ENCODE results near the gene CYB561. TPM values are rescaled to one million over a fixed set of nuclear protein-coding genes. Genes with fewer than 3 reads are reported as not detected.

Gene CYB561
- total RNA-seq, 2 donors from 2014 or later: 76.9 to 170 TPM

- no peak overlapping the region for H3K27ac ChIP-seq
- H3K27me3 ChIP-seq (replicated peaks; ENCODE audit: insufficient read depth): no peaks in the 10 kb centered on the region
- H3K36me3 ChIP-seq: no peaks in the 10 kb centered on the region
- H3K4me3 ChIP-seq: no peak overlapping the region
- H3K4me1 ChIP-seq (replicated peaks): peaks cover 9% of the 10 kb centered on the region
- intact Hi-C loops (cut with DNase I): no loop called here
- no peak for DNase-seq (ENCODE audit: low spot score)
- 89% methylated on average over 15 of the region's 15 CpGs for WGBS
- no peak for TF ChIP-seq CTCF (IDR thresholded peaks at IDR 0.05)
- TF ChIP-seq POLR2A (IDR thresholded peaks at IDR 0.05): no peak
- TF ChIP-seq POLR2AphosphoS5 (IDR thresholded peaks at IDR 0.05): no peak
- H3K9me3 ChIP-seq: no peaks in the 10 kb centered on the region
Observed at GRCh38 chr17:63452046-63452961, 6.2 kb upstream of the CYB561 start.

GRCh38 chr17:63451150-63451549, 5.0 kb upstream of the CYB561 start:
- 93% methylated on average over 11 of the region's 11 CpGs for WGBS
- Histone ChIP-seq H3K27ac (no peak overlapping the region), H3K9me3 (no peaks in the 10 kb centered on the region), H3K4me3 (no peak overlapping the region), H3K36me3 (no peaks in the 10 kb centered on the region), H3K27me3 (replicated peaks; ENCODE audit: insufficient read depth) (no peaks in the 10 kb centered on the region), H3K4me1 (replicated peaks) (peaks cover 14% of the 10 kb centered on the region)
- TF ChIP-seq CTCF (IDR thresholded peaks at IDR 0.05): no peak
- intact Hi-C loops (cut with DNase I): no loop called here
- no peak for DNase-seq (ENCODE audit: low spot score)

- Histone ChIP-seq H3K4me3 (no peak overlapping the region), H3K4me1 (replicated peaks) (peaks cover 14% of the 10 kb centered on the region), H3K27me3 (replicated peaks; ENCODE audit: insufficient read depth) (no peaks in the 10 kb centered on the region), H3K36me3 (no peaks in the 10 kb centered on the region), H3K27ac (no peak overlapping the region), H3K9me3 (no peaks in the 10 kb centered on the region)
- intact Hi-C loops (cut with DNase I): no loop called here
- TF ChIP-seq POLR2A (IDR thresholded peaks at IDR 0.05) (no peak), CTCF (IDR thresholded peaks at IDR 0.05) (no peak), POLR2AphosphoS5 (IDR thresholded peaks at IDR 0.05) (no peak)
- WGBS: 40% methylated on average over 11 of the region's 11 CpGs
- DNase-seq (ENCODE audit: low spot score): no peak
Observed at GRCh38 chr17:63450551-63450950, 4.4 kb upstream of the CYB561 start.

- no peak overlapping the region for H3K4me3 ChIP-seq
- DNase-seq (ENCODE audit: low spot score): no peak
- 92% methylated on average over 3 of the region's 3 CpGs for WGBS
- intact Hi-C loops (cut with DNase I): loop anchor here (5.0 kb wide), 1 partner anchor 104 kb away; the partner anchor contains the start of gene DCAF7
- no peak overlapping the region for H3K27ac ChIP-seq
- TF ChIP-seq POLR2A (IDR thresholded peaks at IDR 0.05): no peak
- TF ChIP-seq CTCF (IDR thresholded peaks at IDR 0.05): no peak
- TF ChIP-seq POLR2AphosphoS5 (IDR thresholded peaks at IDR 0.05): no peak
- H3K27me3 ChIP-seq (replicated peaks; ENCODE audit: insufficient read depth): no peaks in the 10 kb centered on the region
- H3K36me3 ChIP-seq: no peaks in the 10 kb centered on the region
- H3K4me1 ChIP-seq (replicated peaks): peaks cover 14% of the 10 kb centered on the region
- H3K9me3 ChIP-seq: no peaks in the 10 kb centered on the region
Observed at GRCh38 chr17:63448655-63449054, 2.5 kb upstream of the CYB561 start.
